MV-4-11 (cell line): ENCODE results near the gene TSPAN9.

Experiments used
- DNase-seq: peaks from one replicate; lab custom pipeline; 2025; lab: John Stamatoyannopoulos, UW

The TSPAN9 gene

DNA sequence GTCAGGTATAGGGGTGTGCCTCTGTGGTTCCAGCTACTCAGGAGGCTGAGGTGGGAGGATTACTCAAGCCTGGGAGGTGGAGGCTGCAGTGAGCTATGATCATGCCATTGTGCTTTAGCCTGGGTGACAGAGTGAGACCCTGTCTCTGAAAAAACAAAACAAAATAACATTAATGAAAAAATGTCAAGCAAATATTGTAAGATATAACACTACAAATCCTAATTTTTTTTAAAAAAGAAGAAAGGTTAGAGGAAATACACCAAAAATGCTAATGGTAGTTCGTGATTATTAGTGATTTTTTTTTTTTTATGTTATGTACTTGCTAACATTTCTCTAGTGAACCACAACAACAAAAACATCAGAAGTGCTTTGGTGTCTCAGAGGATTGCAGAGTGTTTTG, 47.7 kb downstream of the TSPAN9 start:
- no peak for DNase-seq

DNA sequence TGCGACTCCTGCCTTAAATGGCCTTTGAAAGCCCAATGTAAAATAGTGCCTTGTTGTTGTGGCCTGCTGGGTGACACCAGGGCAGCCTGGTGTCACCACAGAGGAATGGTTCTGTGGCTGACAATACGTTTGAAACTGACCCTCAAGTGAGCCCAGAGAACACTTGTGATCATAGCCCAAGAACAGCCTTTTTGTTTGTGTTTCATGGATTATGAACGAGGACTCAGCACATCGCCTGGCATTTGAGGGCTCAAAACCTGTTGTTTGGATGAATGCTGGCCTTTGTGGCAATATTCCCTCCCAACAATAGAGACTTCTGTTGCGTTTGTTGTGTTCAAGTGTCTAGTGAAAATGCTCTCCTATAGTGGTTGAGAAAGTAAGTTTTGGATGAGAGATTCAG, 48.5 kb downstream of the TSPAN9 start:
- no peak for DNase-seq

DNA sequence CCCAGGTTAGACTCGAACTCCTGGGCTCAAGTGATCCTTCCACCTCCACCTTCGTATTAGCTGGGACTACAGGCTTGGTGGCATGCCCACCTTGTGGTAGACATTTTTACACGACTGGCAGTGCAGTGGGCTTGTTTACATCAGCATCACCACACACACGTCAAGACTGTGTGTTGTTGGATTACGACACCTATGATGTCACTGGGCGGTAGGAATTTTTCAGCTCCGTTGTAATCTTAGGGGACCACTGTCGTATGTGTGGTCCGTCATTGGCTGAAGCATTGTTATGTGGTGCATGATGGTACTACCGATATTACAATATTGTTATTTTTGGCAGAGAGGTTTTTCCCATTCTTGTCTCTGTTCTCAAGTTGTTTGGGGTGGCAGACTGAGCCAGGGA, 50.7 kb downstream of the TSPAN9 start:
- DNase-seq: no peak

DNA sequence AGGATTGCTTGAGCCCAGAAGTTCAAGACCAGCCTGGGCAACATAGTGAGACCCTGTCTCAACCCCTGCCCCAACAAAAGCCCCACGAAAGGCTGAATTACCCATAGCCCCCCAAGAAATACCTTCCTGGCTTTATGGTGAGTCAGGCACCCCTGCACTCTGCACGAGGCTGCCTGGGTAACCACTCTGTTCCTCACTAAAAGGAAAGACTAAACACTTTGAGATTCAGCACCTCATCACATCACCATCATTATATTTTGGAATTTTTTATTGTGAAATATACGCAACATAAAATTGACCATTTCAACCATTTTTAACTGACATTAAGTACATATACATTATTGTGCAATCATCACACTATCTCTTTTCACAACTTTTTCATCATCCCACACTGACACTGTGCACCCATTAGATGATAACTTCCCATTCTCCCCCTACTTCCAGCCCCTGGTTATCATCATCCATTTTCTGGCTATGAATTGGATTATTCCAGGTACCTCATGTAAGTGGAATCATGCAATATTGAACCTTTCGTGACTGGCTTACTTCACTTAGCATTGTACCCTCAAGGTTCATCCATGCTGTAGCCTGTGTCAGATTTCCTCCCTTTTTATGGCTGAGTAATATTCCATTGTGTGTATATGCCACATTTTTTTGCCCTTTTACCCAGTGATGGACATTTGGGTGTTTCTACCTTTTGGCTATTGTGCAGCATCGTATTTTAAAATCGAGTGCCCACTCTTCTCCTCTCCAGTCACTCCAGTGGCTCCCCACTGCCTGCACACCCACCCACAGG, 51.5 kb downstream of the TSPAN9 start:
- no peak for DNase-seq

GRCh38 chr12:3129301-3130056, 52.3 kb downstream of the TSPAN9 start:
- DNase-seq: peak; percentile 92

DNA sequence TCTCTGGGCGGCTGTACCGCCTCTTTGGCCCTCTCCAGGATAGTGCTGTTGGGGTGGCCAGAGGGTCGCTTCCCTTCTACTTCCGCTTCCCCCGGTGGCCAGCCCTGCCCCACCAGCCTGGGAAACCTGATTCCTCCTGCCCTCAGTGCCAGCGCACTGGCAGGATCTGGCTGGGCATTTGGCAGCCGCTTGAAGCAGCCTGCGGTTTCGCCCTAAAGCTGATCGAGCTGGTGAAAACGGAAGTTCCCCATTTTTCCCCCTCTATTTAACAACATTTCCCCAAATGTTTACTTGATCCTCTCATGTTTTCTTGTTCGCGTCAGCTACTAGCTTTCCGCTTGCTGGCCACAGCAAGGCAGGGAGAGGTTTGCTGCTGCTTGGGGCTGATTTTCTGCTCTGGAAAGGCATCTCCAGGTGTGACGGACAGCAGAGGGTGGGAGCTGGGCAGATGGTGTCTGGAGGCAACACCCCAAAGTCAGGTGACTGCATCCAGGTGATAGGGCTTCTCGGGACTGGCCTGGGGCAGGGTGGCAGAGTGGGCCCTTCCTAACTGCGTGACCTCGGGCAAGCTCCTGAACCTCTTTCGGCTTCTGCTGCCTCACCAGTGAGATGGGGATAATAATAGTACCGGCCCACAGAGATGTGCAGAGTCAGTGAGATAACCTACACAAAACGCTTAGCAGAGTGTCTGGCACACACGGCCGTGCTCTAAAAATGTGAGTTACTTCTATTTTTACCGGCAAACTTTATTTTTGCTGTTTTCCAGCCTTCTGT, 53.1 kb downstream of the TSPAN9 start:
- DNase-seq: peak; percentile 84

DNA sequence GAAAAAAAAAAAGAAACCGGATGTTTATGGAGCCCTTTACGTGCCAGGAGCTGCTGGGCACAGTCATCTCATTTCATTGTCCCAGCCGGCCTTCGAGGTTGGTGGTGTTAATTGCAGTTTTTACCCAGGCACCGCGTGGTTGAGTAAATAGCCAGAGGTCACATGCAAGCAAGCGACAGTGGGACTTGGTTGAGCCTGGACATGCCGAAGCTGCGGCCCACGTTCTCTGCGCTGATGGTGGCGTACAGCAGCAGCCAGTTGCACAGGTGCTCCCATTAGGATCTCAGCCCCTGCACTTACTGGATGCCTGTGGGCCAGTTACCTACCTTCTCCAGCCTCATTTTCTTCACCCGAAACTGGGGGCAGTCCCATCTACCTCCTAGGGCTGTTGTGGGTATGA, 54.0 kb downstream of the TSPAN9 start:
- DNase-seq: no peak

DNA sequence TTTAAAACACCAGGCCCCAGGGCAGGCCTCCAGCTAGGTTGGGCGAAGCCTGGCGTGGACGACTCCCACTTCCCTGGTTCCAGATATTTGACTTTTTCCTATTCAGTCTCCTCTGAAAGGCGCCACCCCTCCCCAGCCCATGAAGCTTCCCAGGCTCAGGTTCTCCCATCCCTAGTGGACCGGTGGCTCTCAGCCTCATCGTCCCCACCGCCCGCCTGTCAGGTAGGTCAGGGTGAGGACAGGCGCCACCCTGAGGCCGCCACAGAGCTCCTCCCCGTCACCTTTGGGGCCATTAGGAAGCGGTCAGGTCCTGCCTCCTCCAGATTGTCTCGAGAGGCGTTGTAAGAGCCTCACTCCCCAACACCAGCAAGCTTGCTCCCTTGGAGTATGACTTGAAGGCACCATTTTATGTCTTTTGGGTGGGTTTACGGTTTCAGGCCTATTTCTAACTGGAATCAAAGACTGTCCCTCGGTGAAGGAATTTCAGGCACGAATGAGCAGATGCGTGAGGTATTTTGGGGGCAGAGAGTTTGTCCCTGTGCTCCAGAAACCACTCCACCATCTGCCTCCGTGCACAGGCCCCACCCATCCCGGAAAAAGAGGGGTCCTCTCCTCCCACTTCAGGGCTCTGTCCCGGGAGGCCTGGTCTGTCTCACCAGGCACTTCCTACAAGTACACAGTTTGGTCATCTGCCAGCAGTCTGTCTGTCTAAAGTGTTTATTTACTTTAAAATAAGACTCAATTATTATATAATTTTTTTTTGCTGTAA, 55.6 kb downstream of the TSPAN9 start:
- no peak for DNase-seq

GRCh38 chr12:3133405-3133783, 56.2 kb downstream of the TSPAN9 start:
- DNase-seq: no peak

- DNase-seq: no peak
Measured at GRCh38 chr12:3134126-3134525, 56.9 kb downstream of the TSPAN9 start.

DNA sequence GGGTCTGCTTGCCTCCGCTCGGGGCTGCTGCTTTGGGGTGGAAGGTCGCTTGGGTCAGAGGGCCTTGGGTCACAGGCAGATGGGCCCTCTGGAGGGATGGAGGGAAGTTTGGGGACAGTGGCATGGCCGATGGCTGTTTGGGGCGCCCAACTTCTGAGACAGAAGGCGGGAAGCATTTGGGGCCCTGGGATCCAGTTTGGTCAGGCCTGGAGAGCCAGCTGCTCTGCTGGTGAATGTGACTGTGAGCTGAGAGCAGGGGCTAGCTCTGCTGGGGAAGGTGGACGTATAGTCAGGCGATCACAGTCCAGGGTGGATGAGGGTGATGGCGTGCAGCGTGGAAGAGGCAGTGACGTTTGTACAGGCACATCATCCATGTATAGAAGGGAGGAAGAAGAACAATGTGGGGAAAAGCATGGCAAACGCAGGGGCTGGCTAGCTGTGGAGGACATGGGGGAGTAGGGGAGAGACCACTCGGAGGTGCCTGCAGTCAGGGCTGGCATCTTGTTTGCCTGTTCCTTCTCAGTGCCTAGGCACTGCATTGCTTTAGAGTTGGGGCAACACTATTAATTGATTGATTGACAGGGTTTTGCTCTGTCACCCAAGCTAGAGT, 57.5 kb downstream of the TSPAN9 start:
- no peak for DNase-seq

DNA sequence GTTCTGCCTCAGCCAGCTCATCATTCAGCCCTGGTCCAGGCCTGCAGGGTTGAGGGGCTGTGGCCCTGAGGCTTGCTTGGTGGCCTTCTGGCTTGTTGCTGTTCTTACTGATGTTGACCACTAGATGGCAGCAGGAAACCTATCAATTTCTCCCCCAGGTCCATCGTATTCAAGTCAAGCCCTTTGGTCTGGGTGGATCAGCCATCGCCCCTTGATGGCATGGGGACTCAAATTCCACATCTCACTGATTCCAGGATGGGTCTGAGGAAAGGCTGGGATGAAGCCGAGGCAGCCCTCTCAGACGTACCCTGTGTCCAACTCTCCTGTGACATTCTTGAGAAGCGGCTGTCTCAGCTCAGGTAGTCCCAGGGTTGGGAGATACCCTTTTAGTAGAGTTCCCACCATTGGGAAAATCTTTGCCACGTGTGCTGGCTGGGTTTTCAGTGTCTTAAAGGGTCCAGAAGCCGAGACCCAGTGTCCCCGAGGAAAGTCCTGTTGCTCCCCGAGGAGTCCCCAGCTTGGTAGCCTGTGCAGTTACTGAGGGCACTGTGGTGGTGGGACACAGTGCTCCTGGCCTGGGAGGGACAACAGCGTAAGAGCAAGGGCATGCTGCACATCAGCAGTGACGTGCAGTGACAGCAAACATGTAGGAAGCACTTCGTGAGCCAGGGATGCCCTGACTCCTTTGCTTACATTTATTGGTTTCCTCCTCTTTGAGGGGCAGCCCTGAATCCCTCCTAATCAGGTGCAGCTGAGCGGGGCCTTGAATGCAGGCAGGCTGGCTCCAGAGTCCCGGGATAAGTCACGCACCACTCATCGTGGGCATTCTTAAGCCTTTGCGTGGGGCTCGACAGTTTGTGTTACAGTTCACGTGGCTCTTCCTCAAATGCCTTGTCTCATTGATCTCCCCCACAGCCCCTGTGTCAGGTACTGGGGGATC, 58.6 kb downstream of the TSPAN9 start:
- peak; percentile 45 for DNase-seq

DNA sequence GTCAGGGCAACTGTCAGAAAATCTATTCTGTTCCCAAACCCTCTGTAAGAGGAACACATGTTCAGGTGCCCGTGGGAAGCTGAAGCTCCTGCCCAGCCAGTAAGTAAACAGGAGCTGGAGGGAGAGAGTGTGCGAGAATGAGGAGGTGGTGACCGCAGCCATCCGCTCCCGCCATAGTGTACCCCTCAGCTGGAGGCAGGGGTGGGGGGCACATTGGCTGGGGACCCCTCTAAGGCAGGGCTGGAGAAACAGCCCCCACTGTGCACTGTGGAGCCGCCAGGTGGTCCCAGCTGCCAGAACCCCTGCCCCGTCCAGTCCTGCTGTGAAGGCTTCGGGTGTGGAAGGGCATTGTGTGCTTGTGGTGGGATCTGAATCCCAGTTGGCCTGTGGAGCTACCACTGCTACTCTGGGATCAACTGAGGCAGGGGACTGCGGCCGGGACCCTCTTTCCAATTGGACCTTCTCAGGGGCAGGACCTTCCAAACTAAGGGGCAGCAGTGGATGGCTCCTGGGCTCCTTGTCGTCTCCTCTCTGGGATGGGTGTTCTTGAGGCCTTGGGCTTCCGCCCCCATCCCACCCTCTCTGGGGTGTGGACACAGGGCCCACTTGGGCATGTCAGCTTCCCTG, 59.6 kb downstream of the TSPAN9 start:
- no peak for DNase-seq

DNA sequence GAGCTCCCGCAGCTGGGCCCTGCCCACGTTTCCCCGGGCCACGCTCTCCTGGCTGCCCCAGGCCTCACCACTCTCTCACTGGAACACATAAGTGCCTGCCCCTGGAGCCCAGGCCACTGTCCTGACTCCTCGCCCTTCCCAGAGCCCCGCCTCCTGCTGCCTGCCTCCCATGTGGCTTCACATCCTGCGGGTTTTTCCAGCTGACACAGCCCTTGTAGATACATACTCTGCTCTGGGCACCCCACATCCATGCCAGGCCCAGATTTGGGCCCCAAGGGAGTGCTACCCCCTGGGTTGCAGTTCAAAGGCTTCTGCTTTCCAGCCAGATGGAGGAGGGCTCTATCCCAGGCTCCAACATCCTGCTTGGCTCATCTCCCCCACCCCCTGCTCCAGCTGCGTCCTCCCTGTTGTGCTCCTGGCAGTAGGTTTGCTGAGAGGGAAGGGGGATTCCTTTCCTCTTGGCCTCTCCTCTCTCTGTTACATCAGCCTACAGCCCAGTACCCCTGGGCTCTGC, 60.1 kb downstream of the TSPAN9 start:
- no peak for DNase-seq

- no peak for DNase-seq
Measured at GRCh38 chr12:3137814-3138445, 60.8 kb downstream of the TSPAN9 start.

DNA sequence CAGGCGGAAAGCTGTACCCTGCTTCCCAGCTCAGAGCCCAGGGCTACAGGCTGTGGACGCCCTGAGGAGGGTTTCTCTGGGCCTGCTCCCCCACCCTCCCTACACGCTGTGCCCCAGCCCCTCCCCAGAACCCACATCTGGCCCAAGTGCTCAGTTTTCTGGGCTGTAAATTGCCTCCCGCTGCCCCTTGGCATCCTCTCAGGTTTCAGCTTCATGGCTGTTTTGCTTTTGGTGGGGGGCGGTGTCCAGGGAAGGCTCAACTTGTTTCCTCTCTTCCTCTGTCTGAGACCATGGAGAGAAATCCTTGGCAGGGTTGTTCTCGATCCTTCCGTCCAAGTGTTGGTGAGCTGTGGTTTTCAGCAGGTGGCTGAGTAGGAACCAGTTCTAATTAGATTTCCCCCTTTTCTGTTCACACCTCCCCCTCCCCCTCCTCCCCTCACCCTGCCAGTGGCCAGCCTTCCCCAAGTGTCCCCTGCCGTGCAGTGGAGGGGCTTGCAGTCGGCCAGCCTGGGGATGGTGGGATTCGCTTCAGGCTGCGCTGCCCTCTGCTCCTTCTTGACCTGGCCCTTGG, 61.8 kb downstream of the TSPAN9 start:
- DNase-seq: no peak

DNA sequence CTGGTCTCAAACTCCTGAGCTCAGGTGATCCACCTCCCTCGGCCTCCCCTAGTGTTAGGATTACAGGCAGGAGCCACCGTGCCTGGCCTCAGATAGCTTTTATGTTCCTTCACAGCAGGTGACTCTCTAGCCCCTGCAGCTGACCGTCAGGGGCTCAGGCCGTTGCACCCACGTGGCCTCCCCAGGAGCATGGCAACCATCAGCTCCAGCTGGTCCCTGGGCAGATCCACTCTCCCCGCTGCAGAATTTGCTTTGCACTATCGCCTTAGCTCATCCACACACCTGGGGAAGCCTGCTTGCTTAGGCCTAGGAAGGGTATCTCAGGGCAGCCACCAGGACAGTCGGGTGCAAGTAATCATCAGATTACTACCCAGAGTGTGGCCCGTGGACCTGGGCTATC, 62.6 kb downstream of the TSPAN9 start:
- no peak for DNase-seq

- DNase-seq: no peak
Measured at GRCh38 chr12:3140284-3140683, 63.1 kb downstream of the TSPAN9 start.
